Peyer's patch (tissue), 4 donors: Measurements from ENCODE around the gene PPP1R15A.

Experiments used
- CTCF ChIP-seq, 6 experiments: fragments of 450-650 bp in 4 of 6; fragments of 200-600 bp in 2 of 6; sonication (generic) in 1 of 6; IDR thresholded peaks; one replicate each; pipeline ENCODE4 v1.5.1; 2017 to 2019; ENCODE audit warnings: antibody characterized with exemption in 6 of 6, mild to moderate bottlenecking in 3 of 6, moderate library complexity in 1 of 6
- POLR2A ChIP-seq, 2 donors: fragments of 450-650 bp; IDR thresholded peaks; one replicate each; pipeline ENCODE4 v1.5.1; 2017; ENCODE audit warnings: antibody characterized with exemption in 2 of 2, mild to moderate bottlenecking in 2 of 2, moderate library complexity in 2 of 2

DNA sequence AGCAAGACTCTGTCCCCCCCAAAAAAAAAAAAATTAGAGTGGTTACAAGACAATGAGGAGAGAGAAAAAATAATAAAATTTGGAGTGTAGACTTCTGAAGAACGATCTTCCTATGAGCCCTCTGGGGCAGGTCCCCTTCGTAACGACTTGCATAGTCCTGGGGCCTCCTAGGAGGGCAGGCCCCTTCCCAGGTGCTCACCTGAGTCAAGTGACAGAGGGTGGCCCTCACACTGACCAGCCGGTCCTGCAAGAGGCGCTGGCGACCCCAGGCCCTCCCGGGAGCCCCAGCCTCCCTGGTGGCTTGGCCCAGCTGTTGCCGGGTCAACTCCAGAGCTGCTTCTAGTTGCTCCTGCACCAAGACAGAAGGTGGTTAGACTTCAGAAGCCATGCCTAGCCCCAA, 18.7 kb upstream of the PPP1R15A start:
- TF ChIP-seq CTCF (IDR thresholded peaks at IDR 0.05) (no peak), POLR2A (IDR thresholded peaks at IDR 0.05) (no peak)
